WTC11 (cell line): ENCODE results near the gene MNS1. TPM values are rescaled to one million over a fixed set of nuclear protein-coding genes. Genes with fewer than 3 reads are reported as not detected.
"Not testable (repeated sequence)": the region's sequence is repeated elsewhere in the genome, so short reads cannot be mapped to it uniquely, and the experiment has no call there.

Experiments
- ATAC-seq: fragments of 200-7000 bp; cut with Tn5 transposase; 2 replicates; pipeline ENCODE4 v1.10.0; 2021; ENCODE audit warnings: mild to moderate bottlenecking, moderate library complexity
- CTCF ChIA-PET: fragments of 300-600 bp; sonication (Branson Sonifier 250); formaldehyde crosslinking; loops from one replicate; lab custom pipeline; 2021; ENCODE audit warnings: antibody characterized with exemption; lab: Charles Lee
- POLR2A ChIA-PET: fragments of 350-600 bp; sonication (Branson Sonifier 250); formaldehyde crosslinking; loops from one replicate; lab custom pipeline; 2021; ENCODE audit warnings: antibody characterized with exemption; lab: Charles Lee
- DNase-seq: peaks from one replicate; pipeline ENCODE4 v3.0.0; 2021; ENCODE audit warnings: low spot score
- H3K27ac Mint-ChIP-seq: 2 replicates; pipeline ENCODE4 v1.8.0; 2021; ENCODE audit warnings: mixed read lengths
- H3K27me3 Mint-ChIP-seq: 2 replicates; pipeline ENCODE4 v1.8.0; 2021; ENCODE audit warnings: low read depth, mild to moderate bottlenecking, moderate library complexity, mixed read lengths
- H3K36me3 Mint-ChIP-seq: 2 replicates; pipeline ENCODE4 v1.8.0; 2021; ENCODE audit warnings: mixed read lengths
- H3K4me1 Mint-ChIP-seq: 2 replicates; pipeline ENCODE4 v1.8.0; 2022; ENCODE audit warnings: mixed read lengths
- H3K4me3 Mint-ChIP-seq: 2 replicates; pipeline ENCODE4 v1.8.0; 2021; ENCODE audit warnings: mild to moderate bottlenecking, moderate library complexity, mixed read lengths
- H3K9me3 Mint-ChIP-seq: 2 replicates; pipeline ENCODE4 v1.8.0; 2021; ENCODE audit warnings: mixed read lengths
- ARID4B ChIP-seq: sonication (generic); formaldehyde crosslinking; IDR thresholded peaks from 2 replicates; pipeline ENCODE4 v1.8.0; 2023; ENCODE audit warnings: missing genetic modification reagents, mild to moderate bottlenecking, borderline replicate concordance
- ATF1 ChIP-seq: sonication (generic); formaldehyde crosslinking; IDR thresholded peaks from 2 replicates; pipeline ENCODE4 v1.8.1; 2023; ENCODE audit warnings: mild to moderate bottlenecking, moderate library complexity, missing genetic modification reagents
- GABPB1 ChIP-seq: sonication (generic); formaldehyde crosslinking; IDR thresholded peaks from 2 replicates; pipeline ENCODE4 v1.8.1; 2023; ENCODE audit warnings: mild to moderate bottlenecking, missing genetic modification reagents
- KAT7 ChIP-seq: sonication (generic); formaldehyde crosslinking; IDR thresholded peaks from 2 replicates; pipeline ENCODE4 v1.8.1; 2023; ENCODE audit warnings: missing genetic modification reagents, mild to moderate bottlenecking, borderline replicate concordance
- NFYB ChIP-seq: sonication (generic); formaldehyde crosslinking; conservative IDR thresholded peaks from 2 replicates; pipeline ENCODE4 v1.8.0; 2022; ENCODE audit warnings: low read depth, missing genetic modification reagents
- PREB ChIP-seq: sonication (generic); formaldehyde crosslinking; IDR thresholded peaks from 2 replicates; pipeline ENCODE4 v1.8.1; 2022; ENCODE audit warnings: mild to moderate bottlenecking, missing genetic modification reagents, moderate library complexity, borderline replicate concordance
- SP1 ChIP-seq: sonication (generic); formaldehyde crosslinking; conservative IDR thresholded peaks from 2 replicates; pipeline ENCODE4 v1.8.1; 2022; ENCODE audit warnings: missing genetic modification reagents
- TEAD4 ChIP-seq: sonication (generic); formaldehyde crosslinking; IDR thresholded peaks from 2 replicates; pipeline ENCODE4 v1.8.0; 2022; ENCODE audit warnings: mild to moderate bottlenecking, missing genetic modification reagents
- ZNF423 ChIP-seq: fragments of 250-450 bp; sonication (Bioruptor Pico); IDR thresholded peaks from 2 replicates; pipeline ENCODE4 v2.1.2; 2022; ENCODE audit warnings: mild to moderate bottlenecking, moderate library complexity
- ZNF425 ChIP-seq: fragments of 250-450 bp; sonication (Bioruptor Pico); conservative IDR thresholded peaks from 2 replicates; pipeline ENCODE4 v1.9.0; 2021; ENCODE audit warnings: mild to moderate bottlenecking
- total RNA-seq: library from RNA; stranded (reverse); gene quantifications from 3 replicates; pipeline ENCODE4 v1.2.3, GENCODE V29; 2021

The MNS1 gene
- total RNA-seq, 1 experiment from 2014 or later, result 4.4 TPM

GRCh38 chr15:56490461-56490860 lies 25.5 kb upstream of the MNS1 start:
- H3K4me1 Mint-ChIP-seq, result no peaks in the 10 kb centered on the region
- H3K4me3 Mint-ChIP-seq, result no peak overlapping the region
- ATAC-seq (no peak), DNase-seq (no peak)
- TF ChIP-seq GABPB1 (CRISPR knock-in tag), result no peak
- TF ChIP-seq SP1 (CRISPR knock-in tag), result no peak
- TF ChIP-seq ATF1 (CRISPR knock-in tag), result no peak
- no peak for TF ChIP-seq NFYB (CRISPR knock-in tag)
- no peak for TF ChIP-seq TEAD4 (CRISPR knock-in tag)
- TF ChIP-seq KAT7, result no peak
- TF ChIP-seq PREB, result no peak
- no peak for TF ChIP-seq ZNF425
- TF ChIP-seq ZNF423 (CRISPR knock-in tag), result no peak
- ChIA-PET POLR2A (no interaction called here), CTCF (interaction anchor here (0.6 to 2.8 kb wide), 38 partner anchors 8 to 1216 kb away, joined by 3 to 24 read pairs (median 4); partner anchors contain the start of genes MNS1, POLR2M and TCF12)
- H3K9me3 Mint-ChIP-seq, result peaks cover 14% of the 10 kb centered on the region
- H3K36me3 Mint-ChIP-seq, result peaks cover 7% of the 10 kb centered on the region; the same call in 1 of the 2 replicates
- H3K27me3 Mint-ChIP-seq, result no peaks in the 10 kb centered on the region; the same call in 1 of the 2 replicates
- H3K27ac Mint-ChIP-seq, result no peak overlapping the region

GRCh38 chr15:56486206-56486605 lies 21.3 kb upstream of the MNS1 start:
- H3K4me3 Mint-ChIP-seq, DNase-seq, ATAC-seq, H3K27me3 Mint-ChIP-seq, H3K4me1 Mint-ChIP-seq, H3K27ac Mint-ChIP-seq, CTCF ChIA-PET, POLR2A ChIA-PET: not testable (repeated sequence)
- Mint-ChIP-seq H3K9me3 (peaks cover 28% of the 10 kb centered on the region), H3K36me3 (peaks cover 15% of the 10 kb centered on the region; the same call in 1 of the 2 replicates)

GRCh38 chr15:56485426-56485825 lies 20.5 kb upstream of the MNS1 start:
- H3K4me3 Mint-ChIP-seq, POLR2A ChIA-PET, CTCF ChIA-PET, ATAC-seq, H3K27me3 Mint-ChIP-seq, DNase-seq, H3K27ac Mint-ChIP-seq, H3K4me1 Mint-ChIP-seq: not testable (repeated sequence)
- peaks cover 28% of the 10 kb centered on the region for H3K9me3 Mint-ChIP-seq
- peaks cover 15% of the 10 kb centered on the region; the same call in 1 of the 2 replicates for H3K36me3 Mint-ChIP-seq

GRCh38 chr15:56484287-56484686 lies 19.4 kb upstream of the MNS1 start:
- TF ChIP-seq ARID4B, result no peak
- no peaks in the 10 kb centered on the region; the same call in none of the 2 replicates for H3K27me3 Mint-ChIP-seq
- no peak overlapping the region for H3K4me3 Mint-ChIP-seq
- H3K36me3 Mint-ChIP-seq, result peaks cover 15% of the 10 kb centered on the region; the same call in 1 of the 2 replicates
- no peak overlapping the region for H3K27ac Mint-ChIP-seq
- H3K4me1 Mint-ChIP-seq, result no peaks in the 10 kb centered on the region
- CTCF ChIA-PET, result no interaction called here
- POLR2A ChIA-PET, result no interaction called here
- DNase-seq (no peak), ATAC-seq (no peak)
- H3K9me3 Mint-ChIP-seq, result peaks cover 30% of the 10 kb centered on the region
